ENCODE results near the gene PNMA8C.

GRCh38 chr19:46426506-46427162 lies 2.1 kb downstream of the PNMA8C start:
- TF ChIP-seq CTCF (IDR thresholded peaks at IDR 0.05): no peak
- TF ChIP-seq POLR2A (IDR thresholded peaks at IDR 0.05): no peak
